ENCODE measurements around the gene CCDC33. TPM values are rescaled to one million over a fixed set of nuclear protein-coding genes. Genes with fewer than 3 reads are reported as not detected.

CCDC33 gene
- total RNA-seq, 2 donors from 2014 or later = 1.5 TPM; not detected in 1

GRCh38 chr15:74322558-74323180, 86.5 kb downstream of the CCDC33 start:
- Histone ChIP-seq H3K4me3 (no peak overlapping the region), H3K4me1 (replicated peaks) (no peaks in the 10 kb centered on the region), H3K9me3 (no peaks in the 10 kb centered on the region), H3K36me3 (no peaks in the 10 kb centered on the region), H3K27me3 (replicated peaks; ENCODE audit: insufficient read depth) (no peaks in the 10 kb centered on the region), H3K27ac (no peak overlapping the region)
- WGBS = 31% methylated on average over 5 of the region's 6 CpGs
- TF ChIP-seq POLR2AphosphoS5 (IDR thresholded peaks at IDR 0.05) = no peak
- TF ChIP-seq CTCF (IDR thresholded peaks at IDR 0.05) = peak; percentile 31 to 85 (median 68)
- DNase-seq (ENCODE audit: low spot score) = peak; percentile 40
- intact Hi-C loops (cut with DNase I) = loop anchor here (2.0 to 10.0 kb wide), 2 partner anchors 196 to 348 kb away; no protein-coding TSS in a partner anchor

- Histone ChIP-seq H3K4me3 (no peak overlapping the region), H3K27me3 (replicated peaks; ENCODE audit: insufficient read depth) (no peaks in the 10 kb centered on the region), H3K4me1 (replicated peaks) (no peaks in the 10 kb centered on the region), H3K27ac (no peak overlapping the region), H3K36me3 (no peaks in the 10 kb centered on the region), H3K9me3 (no peaks in the 10 kb centered on the region)
- 56% methylated on average over 3 of the region's 3 CpGs for WGBS
- DNase-seq (ENCODE audit: low spot score) = no peak
- no peak for TF ChIP-seq POLR2A (IDR thresholded peaks at IDR 0.05)
- no peak for TF ChIP-seq POLR2AphosphoS5 (IDR thresholded peaks at IDR 0.05)
- no peak for TF ChIP-seq CTCF (IDR thresholded peaks at IDR 0.05)
- intact Hi-C loops (cut with DNase I) = loop anchor here (10.0 kb wide), 1 partner anchor 350 kb away; no protein-coding TSS in a partner anchor
Measured at GRCh38 chr15:74324714-74325113, 88.6 kb downstream of the CCDC33 start.

- Histone ChIP-seq H3K27me3 (replicated peaks; ENCODE audit: insufficient read depth) (no peaks in the 10 kb centered on the region), H3K27ac (no peak overlapping the region), H3K4me1 (replicated peaks) (no peaks in the 10 kb centered on the region), H3K9me3 (no peaks in the 10 kb centered on the region), H3K4me3 (no peak overlapping the region), H3K36me3 (no peaks in the 10 kb centered on the region)
- TF ChIP-seq POLR2AphosphoS5 (IDR thresholded peaks at IDR 0.05) = no peak
- TF ChIP-seq POLR2A (IDR thresholded peaks at IDR 0.05) = no peak
- no peak for TF ChIP-seq CTCF (IDR thresholded peaks at IDR 0.05)
- intact Hi-C loops (cut with DNase I) = loop anchor here (10.0 kb wide), 1 partner anchor 352 kb away; no protein-coding TSS in a partner anchor
- no peak for DNase-seq (ENCODE audit: low spot score)
- 60% methylated on average over 4 of the region's 4 CpGs for WGBS
Measured at GRCh38 chr15:74326746-74327145, 90.6 kb downstream of the CCDC33 start.

- WGBS = 72% methylated on average over 6 of the region's 6 CpGs
- no peaks in the 10 kb centered on the region for H3K4me1 ChIP-seq (replicated peaks)
- H3K4me3 ChIP-seq = no peak overlapping the region
- TF ChIP-seq POLR2A (IDR thresholded peaks at IDR 0.05) (no peak), POLR2AphosphoS5 (IDR thresholded peaks at IDR 0.05) (no peak), CTCF (IDR thresholded peaks at IDR 0.05) (no peak)
- no peaks in the 10 kb centered on the region for H3K27me3 ChIP-seq (replicated peaks; ENCODE audit: insufficient read depth)
- H3K36me3 ChIP-seq = no peaks in the 10 kb centered on the region
- no peak overlapping the region for H3K27ac ChIP-seq
- no peak for DNase-seq (ENCODE audit: low spot score)
- intact Hi-C loops (cut with DNase I) = loop anchor here (10.0 kb wide), 1 partner anchor 353 kb away; no protein-coding TSS in a partner anchor
- no peaks in the 10 kb centered on the region for H3K9me3 ChIP-seq
Measured at GRCh38 chr15:74327756-74328155, 91.6 kb downstream of the CCDC33 start.
